ENCODE measurements around the gene GULP1.

GULP1 gene

DNA sequence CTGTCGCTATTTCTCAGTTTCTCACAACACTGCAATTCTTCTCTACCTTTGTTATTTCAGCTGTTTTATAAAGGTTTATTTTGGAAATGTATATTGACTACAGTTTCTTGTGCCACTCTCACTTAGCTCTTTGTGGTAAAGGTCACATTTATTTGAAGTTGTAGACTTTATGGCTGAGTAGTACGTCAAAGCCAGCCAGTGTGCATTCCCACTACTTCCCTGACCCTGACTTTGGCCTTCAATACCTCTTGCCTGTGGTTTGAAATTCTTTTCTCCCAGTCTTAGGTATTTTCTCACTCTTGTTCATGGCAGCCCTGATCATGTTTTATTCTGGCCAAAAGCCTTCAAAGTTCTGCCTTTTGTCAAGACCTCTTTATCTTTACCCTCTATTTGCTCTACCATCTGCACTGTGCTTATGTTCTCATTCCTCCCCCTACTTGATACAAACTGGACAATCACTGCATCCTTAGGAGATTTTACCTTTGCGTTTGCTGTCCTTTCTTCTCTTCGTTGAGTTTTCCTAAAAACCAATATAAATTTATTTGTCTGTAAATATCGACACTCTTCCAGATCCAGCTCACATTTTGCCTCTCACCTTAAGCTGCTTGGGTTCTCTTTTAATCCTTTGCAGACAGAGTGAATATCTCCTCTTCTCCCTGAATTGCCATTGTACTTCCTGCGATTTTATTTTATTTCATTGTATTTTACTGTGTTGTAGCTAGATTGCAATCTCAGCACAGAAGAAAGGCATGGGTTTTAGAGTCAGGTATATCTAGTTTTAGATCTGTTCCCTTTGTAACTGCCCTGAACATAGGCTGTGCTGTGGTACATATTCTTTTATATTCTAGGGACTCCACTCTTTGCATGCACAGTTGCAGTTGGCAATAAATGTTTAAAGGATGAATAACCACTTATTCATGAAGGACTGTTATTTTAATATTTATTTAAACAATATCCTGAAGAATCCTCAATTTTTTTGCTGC lies 31.2 kb downstream of the GULP1 start:
- DNase-seq (ENCODE audit: low spot score), result no peak

DNA sequence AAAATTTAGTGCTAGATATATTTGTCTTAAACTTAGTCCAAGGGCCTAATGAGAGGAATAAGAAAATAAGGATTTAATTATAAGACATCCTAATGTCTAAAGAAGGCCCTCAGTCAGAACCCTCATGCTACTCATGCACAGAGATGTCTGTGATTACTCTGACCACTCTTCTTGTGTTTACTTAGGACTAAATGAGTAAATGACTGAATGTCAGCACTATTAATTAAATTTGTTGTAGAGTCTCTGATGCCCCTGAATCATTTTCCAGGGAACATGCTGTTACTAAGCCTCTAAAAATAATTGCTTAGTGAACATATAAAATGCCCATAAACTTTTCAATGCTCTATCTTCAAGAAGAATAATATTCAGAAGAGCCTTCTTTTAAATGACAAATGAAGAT lies 32.4 kb downstream of the GULP1 start:
- DNase-seq (ENCODE audit: low spot score), result no peak

DNA sequence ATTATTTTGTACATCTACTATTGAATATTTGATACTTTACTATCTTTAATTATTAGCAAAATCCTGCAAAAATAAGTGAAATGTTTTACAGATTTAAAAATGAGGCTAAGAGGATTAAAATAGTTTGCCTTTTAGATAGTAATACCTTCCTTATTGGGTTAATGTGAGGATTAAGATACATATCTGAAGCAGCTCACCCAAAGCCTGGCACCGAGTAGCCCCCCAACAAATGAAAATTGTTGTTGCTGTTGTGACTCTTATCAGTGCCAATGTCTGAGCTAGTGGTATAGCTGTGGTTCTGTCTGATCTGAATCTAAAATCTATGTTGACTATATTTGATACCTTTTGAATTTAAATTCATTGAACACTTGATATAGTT lies 34.6 kb downstream of the GULP1 start:
- DNase-seq (ENCODE audit: low spot score), result no peak

DNA sequence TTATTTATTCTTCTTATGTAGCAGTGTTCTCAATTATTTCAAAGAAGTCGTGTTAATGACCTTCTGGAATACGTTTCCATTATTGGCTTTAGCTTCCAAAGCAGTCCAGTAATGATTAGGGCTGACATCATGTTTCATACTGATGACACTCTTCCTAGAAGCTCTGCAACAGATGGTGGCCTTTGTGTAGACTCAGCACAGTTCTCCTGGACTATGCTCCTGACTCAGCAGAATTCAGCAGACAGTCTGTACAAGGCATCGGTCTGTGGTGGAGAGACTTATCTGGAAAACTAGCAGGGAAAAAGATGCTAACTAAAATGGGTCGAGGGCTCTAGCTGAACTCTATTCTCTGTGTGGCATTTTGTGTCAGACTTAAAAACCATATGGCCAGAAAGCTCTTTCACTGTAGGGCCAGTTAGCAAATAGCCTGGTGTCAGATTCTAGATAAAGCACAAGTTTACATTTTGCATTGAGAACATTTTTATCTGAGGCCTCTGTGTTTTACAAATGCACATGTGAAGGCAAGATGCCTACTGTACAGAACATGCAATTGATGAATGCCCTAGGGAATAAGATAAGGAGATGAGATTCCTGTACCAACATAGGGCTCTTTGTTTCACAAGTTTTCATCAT lies 35.1 kb downstream of the GULP1 start:
- no peak for DNase-seq (ENCODE audit: low spot score)

DNA sequence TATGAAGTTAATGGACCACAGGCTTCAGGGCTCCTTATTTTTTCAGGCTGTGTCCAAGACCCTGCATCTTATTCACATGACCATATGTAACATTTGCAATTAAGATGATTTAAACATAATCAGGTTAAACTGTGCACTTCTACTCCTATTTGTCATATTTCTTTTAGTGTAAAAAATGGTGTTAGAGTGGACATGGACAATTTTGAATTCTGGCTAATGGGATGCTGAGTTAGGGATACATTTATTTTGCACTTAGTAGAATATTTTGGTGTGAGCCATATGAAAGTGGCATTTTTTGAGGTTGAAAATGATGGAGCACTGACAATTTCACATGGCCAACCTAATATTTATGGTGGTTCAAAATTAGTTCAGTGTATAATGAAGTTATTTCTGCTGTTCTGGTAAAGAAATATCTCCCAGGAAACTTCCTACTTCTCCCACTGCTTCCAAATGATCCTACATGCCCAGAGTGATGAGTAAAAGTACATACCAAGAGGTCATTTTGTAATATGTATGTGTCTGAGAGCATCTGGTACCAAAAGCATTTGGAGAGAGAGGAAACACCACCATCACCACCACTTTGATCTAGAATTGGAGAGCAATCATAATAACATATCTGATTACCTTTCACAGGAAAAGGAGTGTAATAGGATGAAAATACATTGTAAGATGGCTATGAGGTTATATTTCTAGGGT lies 36.0 kb downstream of the GULP1 start:
- DNase-seq (ENCODE audit: low spot score), result no peak

DNA sequence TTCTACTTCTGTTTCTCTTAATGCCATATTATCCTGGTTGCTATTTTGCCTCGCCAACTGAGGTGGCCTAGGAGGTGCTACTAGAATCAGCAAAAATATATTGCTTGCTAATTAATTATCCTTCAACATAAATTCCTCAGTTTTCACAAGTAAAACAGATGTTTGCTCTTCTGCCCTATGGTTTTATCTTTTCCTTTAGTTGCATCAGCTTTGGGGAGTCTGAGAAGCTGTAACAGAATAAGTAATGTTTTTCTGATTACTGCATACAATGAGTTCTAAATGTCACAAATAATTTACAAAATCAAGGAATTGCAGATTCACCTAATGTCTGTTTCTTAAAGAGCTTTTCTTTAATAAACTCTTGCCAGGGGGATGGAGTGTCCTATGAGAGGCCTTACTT lies 36.7 kb downstream of the GULP1 start:
- DNase-seq (ENCODE audit: low spot score), result no peak

DNA sequence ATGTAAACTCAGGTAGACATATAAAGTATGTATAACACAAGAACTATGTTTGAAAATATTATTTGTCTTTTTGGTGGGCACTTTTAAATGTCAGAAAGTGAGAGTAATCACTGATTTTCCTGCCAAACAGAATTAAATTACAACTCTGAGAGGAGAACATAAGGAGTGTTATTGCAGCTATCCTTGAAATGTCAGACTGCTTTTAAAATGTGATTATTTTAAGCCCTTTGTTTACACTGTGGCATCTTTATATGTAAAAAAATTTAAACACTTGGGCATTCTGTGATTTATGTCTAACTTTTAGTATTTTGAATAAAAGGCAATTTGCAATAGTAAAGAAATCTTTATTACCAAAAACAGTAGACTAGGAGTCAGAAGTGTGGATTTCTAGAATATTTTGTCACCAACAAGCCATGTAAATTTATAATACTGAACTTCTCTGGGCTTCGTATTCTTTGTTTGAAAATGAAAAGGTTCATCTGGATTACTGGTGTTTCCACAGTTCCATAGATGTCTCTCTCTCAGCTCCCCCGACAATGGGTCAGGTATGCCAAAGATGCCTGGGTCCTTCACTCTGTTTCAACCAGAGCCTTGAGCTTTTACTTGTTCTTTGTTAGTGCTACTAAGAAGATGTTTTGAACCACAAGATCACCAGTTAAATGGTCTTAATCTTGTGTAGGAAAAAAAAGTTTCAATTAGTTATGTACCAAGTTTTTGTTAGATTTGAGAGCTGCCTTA lies 38.8 kb downstream of the GULP1 start:
- DNase-seq (ENCODE audit: low spot score), result no peak

DNA sequence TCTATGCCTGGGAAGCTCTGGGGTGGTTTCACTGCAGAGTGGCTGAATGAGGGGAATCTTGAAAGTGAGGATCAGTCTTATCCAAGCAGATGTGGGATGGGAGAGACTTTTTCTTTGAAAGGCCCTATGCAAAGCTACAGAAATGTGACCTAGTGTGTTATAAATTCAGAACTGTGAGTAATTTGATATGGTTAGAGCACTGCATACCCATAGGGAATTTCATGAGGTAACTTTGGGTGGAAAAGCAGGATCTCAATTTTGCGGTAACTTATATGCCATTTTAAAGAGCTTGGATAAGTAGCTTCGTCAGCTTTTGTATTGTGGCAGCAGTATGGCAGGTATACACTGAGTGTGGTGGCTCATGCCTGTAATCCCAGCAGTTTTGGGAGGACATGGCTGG lies 40.9 kb downstream of the GULP1 start:
- DNase-seq (ENCODE audit: low spot score), result no peak

DNA sequence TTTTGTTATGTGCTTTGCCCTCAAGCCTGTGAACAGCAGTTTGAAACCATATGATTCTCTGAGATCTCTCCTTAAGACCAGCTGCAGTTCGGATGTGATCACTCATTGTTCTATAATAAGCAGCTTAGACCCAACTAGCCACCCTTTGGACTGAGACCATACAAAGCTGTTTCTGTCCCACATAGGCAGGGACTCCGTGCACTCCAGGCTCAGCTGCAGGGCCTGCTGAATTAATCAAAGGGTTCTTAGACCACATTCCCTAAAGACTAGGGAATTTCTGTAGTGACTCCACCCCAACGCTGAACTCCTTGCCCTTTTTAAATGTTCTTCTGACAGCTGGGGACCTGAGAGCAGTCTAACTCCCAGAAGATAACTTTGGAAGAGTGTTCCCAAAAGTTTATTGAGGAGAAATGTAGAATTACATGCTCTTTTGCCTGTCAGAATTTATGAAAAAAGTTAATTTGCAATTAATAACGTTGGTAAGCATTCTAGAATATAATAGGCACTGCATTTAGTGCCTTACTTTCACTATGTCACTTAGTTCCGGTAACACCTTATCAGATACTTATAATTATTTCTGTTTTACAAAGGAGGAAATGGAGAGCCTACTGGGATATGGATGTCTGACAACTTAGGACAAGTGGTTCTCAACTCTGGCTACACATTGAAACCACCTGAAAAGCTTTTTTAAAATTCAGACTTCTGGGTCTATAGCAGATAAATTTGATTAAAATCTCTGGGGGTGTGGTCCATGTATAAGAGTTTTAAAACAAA lies 42.3 kb downstream of the GULP1 start:
- no peak for DNase-seq (ENCODE audit: low spot score)

DNA sequence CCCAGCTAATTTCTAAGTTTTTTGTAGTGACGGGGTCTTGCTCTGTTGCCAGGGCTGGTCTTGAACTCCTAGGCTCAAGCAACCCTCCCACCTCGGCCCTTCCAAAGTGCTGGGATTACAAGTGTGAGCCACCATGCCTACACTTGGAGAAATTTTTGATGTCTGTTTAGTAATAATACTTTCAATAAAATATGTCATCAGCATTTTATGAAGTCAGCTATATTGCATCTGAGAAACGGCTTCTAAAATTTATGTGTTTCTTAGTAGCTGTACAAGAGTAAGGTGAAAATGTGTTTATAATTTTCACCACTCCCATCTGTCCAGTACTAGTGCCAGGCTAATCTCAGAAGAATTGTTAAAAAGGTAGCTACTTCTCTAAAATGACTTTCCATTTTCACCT lies 46.8 kb downstream of the GULP1 start:
- no peak for DNase-seq (ENCODE audit: low spot score)

DNA sequence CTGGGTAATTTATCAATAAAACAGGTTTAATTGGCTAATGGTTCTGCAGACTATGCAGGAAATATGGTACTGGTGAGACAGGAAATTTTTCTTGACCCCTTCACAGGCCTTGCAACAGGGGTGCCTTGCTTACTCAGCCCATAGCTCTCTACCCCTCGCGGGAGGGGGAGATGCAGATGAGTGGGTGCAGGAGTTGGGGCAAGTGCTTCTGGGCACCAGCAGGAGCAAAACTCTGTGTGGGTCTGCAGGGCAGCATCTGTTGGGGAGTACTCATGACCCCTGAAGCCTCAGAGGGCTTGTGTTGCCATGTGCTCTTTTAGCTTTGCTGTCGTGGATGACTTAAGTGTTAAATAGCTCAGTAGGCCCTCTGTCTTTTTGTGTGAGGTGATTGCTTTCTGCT lies 48.6 kb downstream of the GULP1 start:
- DNase-seq (ENCODE audit: low spot score), result no peak

DNA sequence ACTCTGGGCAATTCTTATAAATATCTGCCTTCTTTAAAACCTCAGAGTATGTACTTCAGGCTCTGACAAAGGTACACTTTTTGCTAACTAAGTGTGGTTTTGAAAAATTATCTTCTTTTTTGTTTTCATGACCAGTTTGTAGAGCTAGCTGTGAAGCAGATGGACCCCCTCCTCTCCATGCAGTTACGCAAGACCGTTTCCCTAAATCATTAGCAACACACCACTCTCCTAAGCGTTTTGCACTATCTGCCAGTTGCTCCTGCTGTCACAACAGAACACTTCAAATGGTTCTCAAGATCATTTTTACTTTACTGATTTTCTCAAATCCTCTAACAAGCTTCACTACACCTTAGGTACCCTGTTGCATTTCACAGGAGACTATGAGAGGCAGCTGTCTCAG lies 53.3 kb downstream of the GULP1 start:
- no peak for DNase-seq (ENCODE audit: low spot score)

DNA sequence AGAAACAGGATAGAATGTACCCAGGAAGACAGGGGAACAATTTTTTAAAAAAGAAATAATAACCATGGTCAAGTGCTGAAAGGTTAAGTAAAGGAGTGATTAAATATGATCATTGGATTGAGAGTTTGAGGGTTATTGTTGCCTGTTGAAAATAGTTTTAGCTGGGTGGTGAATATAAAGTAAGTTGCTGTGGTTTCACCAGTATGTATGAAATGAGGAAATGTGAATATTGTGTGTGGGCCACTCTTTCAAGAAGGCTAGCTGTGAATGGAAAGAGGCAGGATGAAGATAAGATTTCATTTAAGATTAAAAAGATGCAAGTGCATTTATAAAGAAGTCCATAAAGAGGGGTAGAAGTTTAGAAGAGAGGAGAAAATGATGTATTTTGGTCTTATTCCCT lies 53.8 kb downstream of the GULP1 start:
- DNase-seq (ENCODE audit: low spot score), result no peak

DNA sequence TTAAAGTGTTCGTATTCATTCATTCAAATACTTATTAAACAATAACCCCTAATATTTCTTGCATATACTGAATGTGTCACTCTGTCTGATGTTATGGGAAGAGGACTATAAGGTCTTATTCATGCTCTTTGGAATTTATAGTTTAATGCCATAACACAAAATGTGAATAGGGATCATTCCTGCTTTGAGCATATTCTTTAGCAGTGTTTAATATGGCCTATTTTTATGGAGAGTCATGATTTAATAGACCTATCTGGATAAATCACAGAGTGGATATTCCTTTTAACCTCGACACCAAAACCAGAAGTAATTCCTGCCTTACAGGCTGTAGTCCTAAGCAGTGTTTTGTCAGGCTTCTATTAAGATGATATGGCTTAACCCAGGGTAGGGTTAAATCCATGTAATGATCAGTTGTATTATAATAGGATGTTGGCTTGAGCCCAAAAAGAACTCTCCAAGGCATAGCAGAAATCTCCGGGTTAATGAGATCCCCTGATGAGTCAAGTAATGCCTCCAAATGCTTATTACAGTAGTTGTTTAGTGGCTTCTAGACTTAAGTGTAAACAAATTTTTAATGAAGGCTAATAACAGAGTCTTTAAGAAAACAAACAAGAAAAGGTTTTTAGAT lies 54.3 kb downstream of the GULP1 start:
- DNase-seq (ENCODE audit: low spot score), result no peak

DNA sequence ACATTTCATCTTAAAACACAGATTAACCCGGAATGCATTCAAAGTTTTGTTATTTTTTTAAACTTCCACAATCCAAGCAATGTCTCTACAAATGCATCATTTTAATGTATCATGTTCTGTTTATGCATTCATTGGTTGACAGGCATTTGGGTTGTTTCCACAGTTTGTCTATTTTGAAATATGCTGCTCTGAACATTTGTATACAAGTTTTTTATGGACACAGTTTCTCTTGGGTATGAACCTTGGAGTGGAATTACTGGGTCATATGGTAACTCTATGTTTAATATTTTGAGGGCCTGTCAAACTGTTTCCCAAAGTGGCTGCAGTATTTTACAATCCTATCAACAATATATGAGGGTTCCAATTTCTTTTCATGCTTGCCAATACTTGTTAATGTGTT lies 57.3 kb downstream of the GULP1 start:
- no peak for DNase-seq (ENCODE audit: low spot score)

DNA sequence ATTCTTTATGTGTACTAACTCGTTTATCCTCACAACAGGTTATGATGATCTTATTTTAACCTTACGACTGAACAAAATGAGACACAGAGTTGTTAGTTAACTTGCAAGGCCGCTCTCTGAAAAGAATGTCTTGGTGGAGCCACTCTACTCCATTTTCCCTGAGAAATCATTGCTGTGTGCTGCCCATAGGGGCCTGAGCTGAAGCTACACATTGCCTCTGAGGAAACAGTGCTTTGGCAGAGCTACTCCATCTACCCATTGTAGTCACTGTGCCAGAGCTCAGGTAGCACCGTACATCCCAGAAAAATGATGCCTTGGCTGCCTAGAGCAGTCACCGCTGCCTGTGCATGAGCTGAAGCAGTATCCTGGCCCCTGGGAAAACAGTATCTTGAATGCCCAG lies 61.6 kb downstream of the GULP1 start:
- no peak for DNase-seq (ENCODE audit: low spot score)

DNA sequence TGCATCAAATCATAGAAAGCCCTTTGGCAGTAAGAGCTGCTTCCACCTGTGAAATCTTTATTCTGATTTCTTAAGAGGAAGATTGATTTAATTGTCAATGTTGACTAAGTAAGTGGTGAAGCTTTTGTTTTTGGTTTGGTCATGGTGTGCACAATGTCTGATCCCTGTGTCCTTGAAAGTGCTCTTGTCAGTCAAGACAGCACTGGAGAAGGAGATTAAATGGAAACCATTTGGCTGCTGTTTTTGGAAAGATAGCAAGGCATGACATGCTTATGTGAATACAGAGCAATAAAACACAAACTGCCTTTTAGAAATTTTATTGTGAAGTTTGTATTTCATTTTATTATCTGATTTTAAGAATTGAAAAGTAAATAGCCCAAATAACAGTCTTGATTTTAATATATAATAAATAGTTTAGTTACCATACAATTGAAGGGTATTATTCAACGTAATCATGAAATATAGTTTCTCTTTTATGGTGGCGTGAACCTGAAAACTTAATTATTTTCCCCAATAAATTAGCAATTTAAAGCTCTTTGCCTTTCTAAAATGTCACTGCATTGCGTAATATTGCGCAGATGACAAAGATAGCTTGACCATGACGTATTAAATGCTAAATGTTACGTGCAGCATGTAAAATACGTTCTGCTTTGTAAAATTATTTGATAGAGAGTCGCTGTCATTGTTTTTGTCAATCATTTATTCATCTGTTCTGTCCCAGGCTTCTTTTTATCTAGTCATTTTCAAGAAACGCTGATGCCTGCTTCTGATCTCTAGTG lies 69.0 kb downstream of the GULP1 start:
- no peak for DNase-seq (ENCODE audit: low spot score)

DNA sequence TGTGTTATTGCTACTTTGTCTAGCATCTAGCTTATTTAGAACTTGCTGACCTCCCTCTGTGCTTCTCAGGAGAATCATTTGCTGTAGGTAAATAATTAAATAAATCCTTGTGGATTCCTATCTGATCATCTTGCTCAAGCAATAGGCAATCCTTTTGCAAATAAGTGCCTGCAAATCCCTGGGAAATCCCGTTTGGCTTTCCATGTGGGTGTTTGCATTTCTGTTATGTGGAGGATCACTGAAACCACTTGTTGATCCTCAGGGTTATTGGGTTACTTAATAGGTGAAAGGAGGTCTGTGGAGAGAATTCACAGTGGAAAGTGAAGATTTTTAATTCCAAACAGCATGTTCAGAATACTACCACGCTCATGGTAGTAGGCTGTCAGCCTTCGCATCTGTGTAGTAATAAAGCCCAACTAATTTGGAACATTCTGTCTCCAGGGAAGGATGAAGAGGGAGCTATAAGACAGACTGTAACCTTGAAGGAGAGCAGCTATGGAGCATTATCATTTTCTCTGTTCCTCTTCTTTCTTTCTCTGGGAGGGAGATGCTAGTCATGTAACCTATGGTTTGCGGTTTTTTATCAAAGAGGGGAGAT lies 72.5 kb downstream of the GULP1 start:
- no peak for DNase-seq (ENCODE audit: low spot score)

DNA sequence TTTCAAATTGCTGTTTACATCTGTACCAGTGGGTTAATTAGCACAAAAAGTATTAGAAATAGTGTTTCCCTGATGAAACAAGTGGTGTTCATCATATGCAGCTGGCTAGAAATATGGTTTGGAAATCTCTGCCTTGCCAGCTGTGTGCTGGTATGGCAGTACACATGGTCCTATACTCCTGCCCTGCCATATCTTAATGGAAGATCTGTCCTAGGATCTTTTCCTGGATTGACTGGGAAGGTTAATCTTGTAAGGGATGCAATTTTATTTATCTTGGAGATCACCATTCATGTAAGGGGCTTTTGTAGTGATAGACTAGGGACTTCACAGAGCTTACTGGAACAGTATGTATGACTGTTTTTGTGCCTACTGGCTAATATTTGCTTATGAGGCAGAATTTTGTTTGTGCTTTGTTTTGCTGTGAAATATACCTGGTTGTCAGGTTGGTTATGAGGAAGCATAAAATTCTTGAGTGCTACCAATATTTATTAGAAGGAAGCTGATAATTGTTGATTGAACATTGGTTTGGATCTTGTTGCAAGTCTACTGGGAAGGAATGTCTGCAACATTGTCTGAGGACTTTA lies 73.5 kb downstream of the GULP1 start:
- DNase-seq (ENCODE audit: low spot score), result no peak
